Neuron (in vitro differentiated cells): Measurements from ENCODE around the gene MSANTD1.

ENCODE experiments used
- H2AFZ ChIP-seq: one replicate; pipeline ENCODE4 v1.6.1; 2013; ENCODE audit warnings: low read depth, mild to moderate bottlenecking, inconsistent platforms, low read length, moderate library complexity
- H3K27me3 ChIP-seq: one replicate; pipeline ENCODE4 v1.6.1; 2013; ENCODE audit warnings: low read length; ENCODE audit not compliant: insufficient read depth
- H3K36me3 ChIP-seq: one replicate; pipeline ENCODE4 v1.6.1; 2013; ENCODE audit warnings: low read length; ENCODE audit not compliant: insufficient read depth
- H3K4me1 ChIP-seq: one replicate; pipeline ENCODE4 v1.6.1; 2013; ENCODE audit warnings: low read length; ENCODE audit not compliant: insufficient read depth
- H3K4me3 ChIP-seq: 2 replicates; pipeline ENCODE4 v1.5.1; 2013; ENCODE audit warnings: mild to moderate bottlenecking, low read length, moderate library complexity
- H3K9me3 ChIP-seq: one replicate; pipeline ENCODE4 v1.6.1; 2013; ENCODE audit warnings: low read length

The MSANTD1 gene

GRCh38 chr4:3250438-3250955 lies 1.5 kb downstream of the MSANTD1 start:
- H3K4me3 ChIP-seq = no peak overlapping the region
- H3K27me3 ChIP-seq = no peaks in the 10 kb centered on the region
- no peaks in the 10 kb centered on the region for H3K9me3 ChIP-seq
- no peak overlapping the region for H2AFZ ChIP-seq
- H3K4me1 ChIP-seq = peaks cover 12% of the 10 kb centered on the region
- H3K36me3 ChIP-seq = no peaks in the 10 kb centered on the region

DNA sequence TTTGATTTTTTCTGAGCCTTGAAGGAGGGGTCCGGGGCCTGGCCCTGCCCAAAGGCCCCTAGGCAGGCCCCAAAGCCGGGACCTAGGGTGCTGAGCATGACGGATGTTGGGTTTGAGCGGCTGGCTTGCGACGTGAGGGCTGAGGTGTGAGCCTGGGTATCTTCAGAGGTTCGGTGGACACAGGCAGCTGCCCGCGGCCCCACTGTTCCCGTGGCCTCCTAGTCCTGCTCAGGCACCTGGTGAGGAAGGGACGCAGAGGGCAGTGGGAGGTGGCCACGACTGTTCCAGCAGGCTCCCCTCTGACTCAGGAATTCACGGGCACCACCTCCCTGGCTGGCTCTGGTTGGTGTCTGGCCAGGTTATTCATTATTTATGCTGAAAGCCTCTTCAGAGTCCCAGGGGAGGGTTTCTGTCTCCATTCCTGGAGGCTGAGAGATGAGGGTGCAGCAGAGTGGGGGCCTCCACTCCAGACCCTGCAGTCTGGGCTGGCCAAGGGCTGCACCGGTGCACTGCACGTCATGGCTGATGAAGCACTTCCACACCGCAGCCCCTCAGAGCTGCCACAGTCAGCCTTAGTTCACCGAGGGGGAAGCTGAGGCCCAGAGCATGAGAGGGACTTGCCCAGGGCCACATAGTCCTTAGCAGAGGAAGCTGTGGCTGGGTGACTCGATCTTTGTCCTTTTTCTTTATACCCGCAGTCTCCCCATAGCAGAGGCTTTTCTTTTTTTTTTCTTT lies 2.2 kb downstream of the MSANTD1 start:
- Histone ChIP-seq H3K36me3 (no peaks in the 10 kb centered on the region), H3K4me1 (peaks cover 12% of the 10 kb centered on the region), H3K9me3 (no peaks in the 10 kb centered on the region), H2AFZ (no peak overlapping the region), H3K27me3 (no peaks in the 10 kb centered on the region), H3K4me3 (no peak overlapping the region)

DNA sequence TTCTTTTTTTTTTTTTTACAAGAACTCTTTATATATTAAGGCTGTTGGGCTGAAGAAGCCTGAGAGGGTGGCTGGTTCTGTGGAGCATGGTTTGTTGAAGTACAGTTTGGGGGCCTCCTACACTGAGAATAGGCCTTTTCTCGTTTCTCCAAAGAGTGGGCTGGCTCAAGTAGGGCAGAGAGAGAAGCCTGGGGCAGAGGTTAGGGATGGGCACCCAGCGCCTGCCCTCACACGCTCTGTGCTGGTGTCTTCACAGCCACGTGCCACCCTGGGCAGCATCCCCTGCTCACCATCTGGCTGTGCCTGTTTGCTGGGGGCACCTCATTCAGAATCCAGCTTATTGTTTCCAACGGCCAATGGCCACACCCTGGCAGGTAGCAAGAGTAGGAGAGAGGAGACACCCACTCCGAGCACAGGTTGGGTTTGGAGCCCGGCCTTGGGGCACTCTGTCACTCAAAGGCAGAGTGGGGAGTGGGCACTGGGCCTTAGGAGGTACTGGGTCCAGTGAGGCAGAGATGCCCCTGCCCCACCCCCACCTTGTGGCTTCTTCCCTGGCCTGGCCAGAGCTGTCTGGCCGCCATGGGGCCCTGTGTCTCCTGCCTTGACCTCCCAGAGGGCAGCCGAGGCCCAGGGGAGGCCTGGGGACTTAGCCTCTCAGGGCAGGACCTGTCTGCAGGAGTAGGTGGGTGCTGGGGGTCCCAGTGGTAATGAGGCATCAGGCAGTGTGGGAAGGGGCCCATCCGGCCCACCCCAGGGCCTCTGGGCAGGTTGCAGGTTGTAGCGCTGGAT lies 2.9 kb downstream of the MSANTD1 start:
- H2AFZ ChIP-seq = no peak overlapping the region
- H3K9me3 ChIP-seq = no peaks in the 10 kb centered on the region
- no peak overlapping the region for H3K4me3 ChIP-seq
- H3K27me3 ChIP-seq = no peaks in the 10 kb centered on the region
- H3K36me3 ChIP-seq = no peaks in the 10 kb centered on the region
- H3K4me1 ChIP-seq = peaks cover 12% of the 10 kb centered on the region

DNA sequence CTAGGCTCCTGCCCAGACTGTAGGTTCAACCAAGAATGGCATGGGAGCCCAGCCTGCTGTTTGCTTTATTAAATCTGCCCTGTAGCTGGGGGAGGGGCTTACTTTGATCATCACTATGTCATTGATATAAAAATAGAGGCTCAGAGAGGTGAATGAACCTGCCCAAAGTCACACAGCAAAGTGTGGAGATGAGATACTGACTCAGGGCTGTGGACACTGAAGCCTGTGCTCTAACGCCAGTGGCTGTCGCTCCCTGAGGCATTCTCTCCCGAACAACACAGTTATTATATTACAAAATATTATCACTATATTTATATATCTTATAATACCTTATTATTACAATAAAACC lies 3.5 kb downstream of the MSANTD1 start:
- H3K4me1 ChIP-seq = peaks cover 12% of the 10 kb centered on the region
- H2AFZ ChIP-seq = no peak overlapping the region
- no peaks in the 10 kb centered on the region for H3K9me3 ChIP-seq
- H3K36me3 ChIP-seq = no peaks in the 10 kb centered on the region
- no peaks in the 10 kb centered on the region for H3K27me3 ChIP-seq
- H3K4me3 ChIP-seq = no peak overlapping the region

- Histone ChIP-seq H3K27me3 (no peaks in the 10 kb centered on the region), H3K9me3 (no peaks in the 10 kb centered on the region), H3K36me3 (no peaks in the 10 kb centered on the region), H3K4me1 (peaks cover 12% of the 10 kb centered on the region), H2AFZ (no peak overlapping the region), H3K4me3 (no peak overlapping the region)
Observed at GRCh38 chr4:3252831-3253641, 4.1 kb downstream of the MSANTD1 start.

DNA sequence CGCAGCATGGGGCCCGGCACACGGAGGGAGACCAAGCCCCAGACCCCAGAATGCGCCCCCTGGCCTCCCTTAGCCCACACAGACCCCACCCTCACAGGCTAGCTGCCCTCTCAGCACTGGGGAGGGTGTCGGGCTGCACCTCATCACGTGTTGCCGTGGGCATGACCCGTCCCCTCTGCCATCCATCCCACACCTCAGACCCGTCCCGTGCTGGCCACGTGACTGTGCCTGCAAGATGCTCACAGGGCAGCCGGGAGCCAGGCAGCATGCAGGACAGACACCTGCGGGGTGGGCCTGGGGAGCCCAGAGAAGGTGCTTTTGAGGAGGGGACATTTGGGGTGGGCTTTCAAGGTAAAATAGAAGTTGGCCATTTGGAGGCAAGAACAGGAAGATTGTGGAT lies 4.8 kb downstream of the MSANTD1 start:
- no peak overlapping the region for H2AFZ ChIP-seq
- no peak overlapping the region for H3K4me3 ChIP-seq
- no peaks in the 10 kb centered on the region for H3K9me3 ChIP-seq
- H3K4me1 ChIP-seq = peaks cover 8% of the 10 kb centered on the region
- no peaks in the 10 kb centered on the region for H3K27me3 ChIP-seq
- no peaks in the 10 kb centered on the region for H3K36me3 ChIP-seq

DNA sequence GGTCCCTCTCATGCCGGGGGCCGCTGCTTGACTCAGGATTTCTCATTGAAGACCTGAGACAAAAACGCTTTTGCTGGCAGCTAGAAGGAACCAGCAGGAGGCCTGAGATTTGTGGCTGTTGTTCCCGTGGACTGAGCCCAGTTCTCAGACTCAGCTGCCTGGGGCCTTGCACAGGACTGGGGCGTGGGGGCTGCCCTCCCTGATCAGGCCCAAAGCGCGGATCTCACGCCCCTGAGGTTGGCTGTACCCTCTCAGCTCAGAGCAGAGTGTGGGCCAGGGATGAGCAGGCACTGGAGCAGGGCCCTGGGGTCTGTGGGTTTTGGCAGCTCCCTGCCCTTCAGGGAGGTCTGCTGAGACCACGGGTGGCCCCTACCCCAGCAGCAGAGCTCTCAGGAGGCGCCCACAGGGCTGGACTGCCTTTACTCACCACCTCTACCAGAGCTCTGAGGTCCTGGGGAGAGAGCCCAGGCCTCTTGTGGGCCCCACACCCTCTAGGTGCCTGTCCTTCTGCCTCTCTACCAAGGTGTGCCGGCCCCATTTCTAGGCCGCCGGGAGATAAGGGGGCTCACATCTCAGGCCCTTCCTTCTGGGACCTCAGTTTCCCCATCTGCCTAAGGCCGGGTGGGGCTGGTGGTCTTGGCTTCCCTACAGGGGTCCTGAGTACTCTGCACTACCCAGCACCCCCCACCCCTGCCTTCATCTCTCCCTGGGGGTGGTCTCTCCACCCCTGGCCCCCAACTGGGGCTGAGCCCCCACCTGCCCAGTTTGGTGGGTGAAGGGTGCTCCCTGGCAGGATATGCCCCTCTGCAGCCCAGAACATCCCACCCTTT lies 5.6 kb downstream of the MSANTD1 start:
- no peaks in the 10 kb centered on the region for H3K27me3 ChIP-seq
- H3K4me3 ChIP-seq = no peak overlapping the region
- no peaks in the 10 kb centered on the region for H3K36me3 ChIP-seq
- H3K9me3 ChIP-seq = peaks cover 3% of the 10 kb centered on the region
- peaks cover 6% of the 10 kb centered on the region for H3K4me1 ChIP-seq
- no peak overlapping the region for H2AFZ ChIP-seq

DNA sequence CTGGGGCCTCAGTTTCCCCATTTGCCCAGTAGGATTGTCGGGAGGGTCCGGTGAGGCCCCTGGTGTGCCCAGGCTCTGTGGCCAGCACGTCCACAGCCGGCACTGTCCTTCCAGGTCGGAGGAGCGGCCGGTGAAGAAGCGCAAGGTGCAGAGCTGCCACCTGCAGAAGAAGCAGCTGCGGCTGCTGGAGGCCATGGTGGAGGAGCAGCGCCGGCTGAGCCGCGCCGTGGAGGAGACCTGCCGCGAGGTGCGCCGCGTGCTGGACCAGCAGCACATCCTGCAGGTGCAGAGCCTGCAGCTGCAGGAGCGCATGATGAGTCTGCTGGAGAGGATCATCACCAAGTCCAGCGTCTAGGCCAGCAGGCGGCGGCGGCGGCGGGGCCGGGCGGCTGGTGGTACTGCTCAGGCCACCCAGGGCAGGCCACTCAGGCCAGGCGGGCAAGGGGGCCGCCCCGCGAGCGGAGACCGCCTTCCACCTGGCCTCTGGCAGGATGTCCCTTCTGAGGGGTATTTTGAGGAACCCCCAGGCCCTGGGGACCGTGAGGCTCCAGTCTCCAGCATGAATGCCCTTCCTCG lies 6.7 kb downstream of the MSANTD1 start:
- Histone ChIP-seq H3K27me3 (no peaks in the 10 kb centered on the region), H2AFZ (no peak overlapping the region), H3K36me3 (no peaks in the 10 kb centered on the region), H3K4me1 (peaks cover 6% of the 10 kb centered on the region), H3K9me3 (peaks cover 3% of the 10 kb centered on the region), H3K4me3 (no peak overlapping the region)

- Histone ChIP-seq H3K27me3 (no peaks in the 10 kb centered on the region), H2AFZ (no peak overlapping the region), H3K36me3 (no peaks in the 10 kb centered on the region), H3K4me1 (peaks cover 6% of the 10 kb centered on the region), H3K4me3 (no peak overlapping the region), H3K9me3 (peaks cover 3% of the 10 kb centered on the region)
Observed at GRCh38 chr4:3256230-3257102, 7.5 kb downstream of the MSANTD1 start.

DNA sequence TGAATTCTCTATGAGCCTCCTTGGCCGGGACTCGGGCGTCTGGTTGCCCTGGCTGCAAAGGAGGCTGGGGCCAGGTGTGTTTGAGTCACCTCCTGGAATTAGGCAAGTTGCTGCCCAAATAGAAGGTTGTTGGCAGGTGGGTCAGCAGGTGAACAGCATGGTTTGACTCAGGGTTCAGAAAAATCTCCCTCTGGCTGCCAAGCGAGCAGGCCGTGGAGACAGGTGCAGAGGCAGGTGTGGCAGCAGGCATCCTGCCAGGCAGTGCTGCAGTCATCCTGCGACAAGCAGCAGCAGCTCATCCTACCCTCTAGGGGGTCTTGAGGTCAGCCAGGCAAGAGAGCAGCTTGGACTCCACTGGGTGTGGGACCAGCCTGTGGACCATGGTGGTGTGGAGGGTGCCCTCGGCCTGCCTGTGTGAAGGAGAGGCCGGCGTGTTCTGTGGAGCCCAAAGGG lies 8.2 kb downstream of the MSANTD1 start:
- Histone ChIP-seq H3K4me3 (no peak overlapping the region), H3K36me3 (no peaks in the 10 kb centered on the region), H3K9me3 (peaks cover 3% of the 10 kb centered on the region), H3K4me1 (peaks cover 6% of the 10 kb centered on the region), H3K27me3 (no peaks in the 10 kb centered on the region), H2AFZ (no peak overlapping the region)

- H3K36me3 ChIP-seq = no peaks in the 10 kb centered on the region
- no peak overlapping the region for H2AFZ ChIP-seq
- H3K4me3 ChIP-seq = no peak overlapping the region
- H3K27me3 ChIP-seq = no peaks in the 10 kb centered on the region
- H3K4me1 ChIP-seq = peaks cover 6% of the 10 kb centered on the region
- peaks cover 3% of the 10 kb centered on the region for H3K9me3 ChIP-seq
Observed at GRCh38 chr4:3257556-3258482, 8.9 kb downstream of the MSANTD1 start.
